Measurements from ENCODE around the gene NRG2. TPM values are rescaled to one million over a fixed set of nuclear protein-coding genes. Genes with fewer than 3 reads are reported as not detected.

NRG2 gene
- total and polyA plus RNA-seq, 11 donors = 0.72 to 4.8 (median 3.4) TPM

GRCh38 chr5:140049713-140050112 is 6.6 kb upstream of the NRG2 start:
- intact Hi-C loops (cut with DNase I) = loop anchor here in 2 of 10 donors (10.0 kb wide), 2 partner anchors 65 to 265 kb away; no protein-coding TSS in a partner anchor
- ATAC-seq = peak in 1 of 4 donors; percentile 31
- H3K27me3 ChIP-seq = peaks cover 0 to 11% (median 0%) of the 10 kb centered on the region in 9 donors
- H3K4me1 ChIP-seq = peaks cover 0 to 17% (median 4%) of the 10 kb centered on the region in 12 donors
- H3K27ac ChIP-seq = peak overlapping the region in 6 of 12 donors; percentile 6 to 65 (median 36)
- H3K4me3 ChIP-seq = no peak overlapping the region
- no peaks in the 10 kb centered on the region for H3K36me3 ChIP-seq
- no peaks in the 10 kb centered on the region for H3K9me3 ChIP-seq
- TF ChIP-seq CTCF (IDR thresholded peaks at IDR 0.05) (no peak), POLR2A (IDR thresholded peaks at IDR 0.05) (no peak)
- 58 to 77% (median 71%) methylated on average over 5 of the region's 5 CpGs for WGBS, 4 donors
- DNase-seq = no peak

GRCh38 chr5:140049205-140049604 is 6.1 kb upstream of the NRG2 start:
- TF ChIP-seq POLR2A (IDR thresholded peaks at IDR 0.05) (no peak), CTCF (IDR thresholded peaks at IDR 0.05) (no peak)
- Histone ChIP-seq H3K36me3 (no peaks in the 10 kb centered on the region), H3K4me1 (peaks cover 0 to 12% (median 1%) of the 10 kb centered on the region in 12 donors), H3K27me3 (peaks cover 0 to 16% (median 0%) of the 10 kb centered on the region in 9 donors), H3K4me3 (no peak overlapping the region), H3K9me3 (no peaks in the 10 kb centered on the region), H3K27ac (peak overlapping the region in 6 of 12 donors; percentile 6 to 65 (median 36))
- intact Hi-C loops (cut with DNase I) = loop anchor here in 1 of 10 donors (10.0 kb wide), 1 partner anchor 64 kb away; no protein-coding TSS in a partner anchor
- WGBS, 4 donors = 69 to 80% (median 76%) methylated on average over 1 of the region's 1 CpG
- DNase-seq (no peak), ATAC-seq (no peak)

DNA sequence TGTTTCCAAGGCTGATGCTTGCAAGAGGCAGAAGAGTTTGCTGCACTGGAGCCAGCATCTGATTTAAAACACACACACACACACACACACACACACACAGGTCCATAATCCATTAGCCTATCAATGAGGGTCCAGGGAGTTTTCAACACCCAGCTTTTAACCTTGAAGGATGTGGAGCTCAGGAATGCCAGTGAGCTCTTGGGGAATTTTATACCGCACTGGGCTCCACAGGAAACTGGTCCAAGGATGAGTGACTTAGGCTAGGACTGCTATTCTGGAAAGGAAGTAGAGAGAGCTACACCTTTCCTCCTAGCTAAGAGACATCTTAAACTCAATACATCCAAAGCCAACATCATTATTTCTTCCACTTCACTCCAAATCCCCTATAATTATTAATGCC is 942 bp upstream of the NRG2 start:
- no peak overlapping the region for H3K4me3 ChIP-seq
- 40 to 58% (median 47%) methylated on average over 1 of the region's 1 CpG for WGBS, 4 donors
- H3K27me3 ChIP-seq = peaks cover 0 to 47% (median 0%) of the 10 kb centered on the region in 9 donors
- H3K27ac ChIP-seq = no peak overlapping the region
- peaks cover 0 to 40% (median 23%) of the 10 kb centered on the region in 12 donors for H3K4me1 ChIP-seq
- H3K36me3 ChIP-seq = no peaks in the 10 kb centered on the region
- DNase-seq = no peak
- no peak for ATAC-seq
- no peaks in the 10 kb centered on the region for H3K9me3 ChIP-seq
- TF ChIP-seq CTCF (IDR thresholded peaks at IDR 0.05) = no peak
- TF ChIP-seq POLR2A (IDR thresholded peaks at IDR 0.05) = no peak
- intact Hi-C loops (cut with DNase I) = loop anchor here in 6 of 10 donors (5.0 to 10.0 kb wide), 7 partner anchors 42 to 257 kb away; no protein-coding TSS in a partner anchor

- peak in 4 of 5 donors; percentile 25 to 61 (median 36) for DNase-seq
- intact Hi-C loops (cut with DNase I) = loop anchor here in 6 of 10 donors (5.0 to 10.0 kb wide), 7 partner anchors 41 to 256 kb away; no protein-coding TSS in a partner anchor
- Histone ChIP-seq H3K4me3 (peak overlapping the region; percentile 57 to 89 (median 72)), H3K9me3 (no peaks in the 10 kb centered on the region), H3K27ac (peak overlapping the region in 11 of 12 donors; percentile 74 to 93 (median 82)), H3K36me3 (no peaks in the 10 kb centered on the region), H3K4me1 (peaks cover 0 to 41% (median 23%) of the 10 kb centered on the region in 12 donors), H3K27me3 (peaks cover 0 to 47% (median 0%) of the 10 kb centered on the region in 9 donors)
- WGBS, 4 donors = 0 to 4% (median 2%) methylated on average over 9 to 12 of the region's 12 CpGs
- no peak for TF ChIP-seq POLR2A (IDR thresholded peaks at IDR 0.05)
- peak in 3 of 12 donors; percentile 3 to 29 (median 9) for TF ChIP-seq CTCF (IDR thresholded peaks at IDR 0.05)
- peak in 3 of 4 donors; percentile 25 to 57 (median 41) for ATAC-seq
Measured at GRCh38 chr5:140043508-140043872, 391 bp upstream of the NRG2 start.
